K562 (cell line): Measurements from ENCODE around the gene TRMT1. TPM values are rescaled to one million over a fixed set of nuclear protein-coding genes. Genes with fewer than 3 reads are reported as not detected.

Experiments used
- BACH1 ChIP-seq: fragments of 200-800 bp; sonication (Bioruptor generic); IDR thresholded peaks from 2 replicates; pipeline ENCODE4 v1.6.1; 2016; ENCODE audit warnings: missing genetic modification characterization, missing compliant biosample characterization
- BRF2 ChIP-seq: IDR thresholded peaks from 3 replicates; pipeline ENCODE4 v1.6.1; 2011; ENCODE audit warnings: borderline replicate concordance, mild to moderate bottlenecking; ENCODE audit not compliant: insufficient read length, insufficient read depth
- CTCFL ChIP-seq: IDR thresholded peaks from 2 replicates; pipeline ENCODE4 v1.6.1; 2011; ENCODE audit warnings: borderline replicate concordance, low read depth, mild to moderate bottlenecking, moderate library complexity, low read length; ENCODE audit not compliant: insufficient read depth, poor library complexity, severe bottlenecking
- ELF1 ChIP-seq: fragments of 200-800 bp; sonication (Bioruptor generic); IDR thresholded peaks from 2 replicates; pipeline ENCODE4 v1.6.1; 2016; ENCODE audit warnings: missing genetic modification characterization, missing compliant biosample characterization
- HMBOX1 ChIP-seq: sonication (generic); IDR thresholded peaks from 2 replicates; pipeline ENCODE4 v1.6.1; 2016
- MAFG ChIP-seq: fragments of 450-650 bp; conservative IDR thresholded peaks from 2 replicates; pipeline ENCODE4 v1.6.1; 2016; ENCODE audit warnings: missing genetic modification characterization, missing compliant biosample characterization
- SETDB1 ChIP-seq: IDR thresholded peaks from one replicate; pipeline ENCODE4 v1.6.1; 2012; ENCODE audit warnings: low read length, control low read depth, inconsistent platforms
- ZC3H4 ChIP-seq: sonication (generic); formaldehyde crosslinking; IDR thresholded peaks from 2 replicates; pipeline ENCODE4 v1.9.0; 2021; ENCODE audit warnings: missing genetic modification reagents, borderline replicate concordance
- ZNF384 ChIP-seq: IDR thresholded peaks from 2 replicates; pipeline ENCODE4 v1.6.1; 2012; ENCODE audit warnings: low read depth, low read length, improper control_type of control experiment
- ZZZ3 ChIP-seq: fragments of 450-650 bp; IDR thresholded peaks from 2 replicates; pipeline ENCODE4 v1.6.1; 2016; ENCODE audit warnings: antibody characterized with exemption, mild to moderate bottlenecking, moderate library complexity
- polyA plus RNA-seq, 8 experiments: library from polyadenylated mRNA; depleted of rRNA in 4 of 8; stranded (reverse) in 5 of 8; unstranded in 3 of 8; fragments of >200 nt; fragmentation: Nextera tagmentation in 2 of 8; fragmentation: Illumina TruSeq in 1 of 8; extraction: Ambion mirVana in 2 of 8; extraction: Trizol in 1 of 8; gene quantifications; 2 replicates each; pipeline versions ENCODE4 v1.2.1 to v1.2.3, GENCODE V29; 2011 to 2014; ENCODE audit warnings: inconsistent platforms in 1 of 8, missing spikeins in 1 of 8
- total RNA-seq, 7 experiments: library from RNA; depleted of rRNA in 6 of 7; stranded (reverse); fragments of >200 nt in 6 of 7; fragmentation: Illumina TruSeq in 2 of 7; extraction: Trizol in 2 of 7; gene quantifications; 2 replicates each; pipeline versions ENCODE4 v1.2.1 to v1.2.3, GENCODE V29; 2011 to 2021; ENCODE audit warnings: low replicate concordance in 1 of 7
- TF ChIP-seq, protein P1 (sequence below), 2 experiments: fragments of 450-650 bp in 1 of 2; sonication (generic) in 1 of 2; formaldehyde crosslinking in 1 of 2; IDR thresholded peaks in 1 of 2; conservative IDR thresholded peaks in 1 of 2; 2 replicates each; pipeline versions ENCODE4 v1.6.1 to v1.8.1; 2016 to 2023; ENCODE audit warnings: mild to moderate bottlenecking in 2 of 2, moderate library complexity in 2 of 2, inconsistent platforms in 1 of 2, missing genetic modification reagents in 1 of 2
- TF ChIP-seq, protein P2 (sequence below), 2 experiments: fragments of 450-650 bp; conservative IDR thresholded peaks; 2 replicates each; pipeline ENCODE4 v1.6.1; 2017; ENCODE audit warnings: mild to moderate bottlenecking in 2 of 2, moderate library complexity in 2 of 2
- TF ChIP-seq, protein P3 (sequence below): sonication (generic); formaldehyde crosslinking; IDR thresholded peaks from 2 replicates; pipeline ENCODE4 v1.8.1; 2023; ENCODE audit warnings: mild to moderate bottlenecking, missing genetic modification reagents

The TRMT1 gene
- total and polyA plus RNA-seq, 9 of the 15 experiments (the other 6 are each of a cell fraction or from before 2014, with no cell fraction given), result 5.8 to 158 (median 54.3) TPM

DNA sequence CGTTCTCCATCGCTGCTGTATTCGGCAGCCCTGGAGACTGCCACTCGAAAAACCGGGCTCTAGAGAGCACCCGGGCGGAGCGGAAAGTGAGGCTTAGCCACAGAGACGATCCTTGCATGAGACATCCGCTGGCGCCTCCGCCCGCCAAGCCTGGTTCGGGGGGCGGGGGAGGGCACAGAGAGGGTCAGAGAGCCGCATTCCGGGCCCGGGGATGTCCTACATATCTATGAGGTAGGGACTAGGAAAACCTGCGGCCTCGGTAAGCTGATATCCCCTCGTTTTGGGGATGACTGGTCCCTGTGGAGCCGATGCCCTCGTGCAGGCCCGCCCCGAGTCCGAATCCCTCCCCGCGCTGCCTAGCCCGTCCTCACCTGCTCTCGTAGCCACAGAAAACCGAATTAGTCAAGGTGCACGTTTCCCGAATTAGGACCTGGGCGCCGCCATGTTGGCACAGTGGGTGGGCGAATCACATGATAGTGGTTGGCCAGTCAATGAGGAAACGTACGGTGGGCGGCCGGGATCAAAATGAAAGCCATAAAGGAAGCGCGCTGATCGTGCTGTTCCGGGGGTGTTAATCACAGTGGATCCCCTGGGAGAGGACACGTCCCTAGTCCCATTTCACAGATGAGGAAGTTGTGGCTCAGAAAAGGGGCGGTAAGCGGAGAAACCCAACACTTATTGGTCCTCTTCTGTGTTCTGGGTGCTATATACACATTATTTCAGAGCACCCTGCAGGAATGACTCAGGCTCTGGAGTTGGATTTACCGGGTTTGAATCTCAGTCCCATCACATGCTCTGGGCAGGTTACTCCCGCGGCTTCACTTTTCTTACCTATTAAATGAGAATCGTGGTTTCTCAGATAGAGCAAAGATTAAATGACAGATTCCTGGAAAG is at the start of gene TRMT1 (continued):
- TF ChIP-seq, protein P1, sequence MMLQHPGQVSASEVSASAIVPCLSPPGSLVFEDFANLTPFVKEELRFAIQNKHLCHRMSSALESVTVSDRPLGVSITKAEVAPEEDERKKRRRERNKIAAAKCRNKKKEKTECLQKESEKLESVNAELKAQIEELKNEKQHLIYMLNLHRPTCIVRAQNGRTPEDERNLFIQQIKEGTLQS (IDR thresholded peaks at IDR 0.05), result peak; percentile 59; the same call in 1 of the 2 replicates
- TF ChIP-seq, protein P1 (CRISPR knock-in tag; conservative IDR thresholded peaks at IDR 0.05), result no peak
- TF ChIP-seq ZZZ3 (no peak), SETDB1 (no peak), BACH1 (tag) (peak; percentile 41; the same call in 1 of the 2 replicates), CTCFL (no peak), MAFG (tag) (peak; percentile 86), ZC3H4 (CRISPR knock-in tag) (no peak), BRF2 (no peak), ELF1 (tag) (peak; percentile 85), HMBOX1 (peak; percentile 35), ZNF384 (no peak)
- TF ChIP-seq, protein P2, sequence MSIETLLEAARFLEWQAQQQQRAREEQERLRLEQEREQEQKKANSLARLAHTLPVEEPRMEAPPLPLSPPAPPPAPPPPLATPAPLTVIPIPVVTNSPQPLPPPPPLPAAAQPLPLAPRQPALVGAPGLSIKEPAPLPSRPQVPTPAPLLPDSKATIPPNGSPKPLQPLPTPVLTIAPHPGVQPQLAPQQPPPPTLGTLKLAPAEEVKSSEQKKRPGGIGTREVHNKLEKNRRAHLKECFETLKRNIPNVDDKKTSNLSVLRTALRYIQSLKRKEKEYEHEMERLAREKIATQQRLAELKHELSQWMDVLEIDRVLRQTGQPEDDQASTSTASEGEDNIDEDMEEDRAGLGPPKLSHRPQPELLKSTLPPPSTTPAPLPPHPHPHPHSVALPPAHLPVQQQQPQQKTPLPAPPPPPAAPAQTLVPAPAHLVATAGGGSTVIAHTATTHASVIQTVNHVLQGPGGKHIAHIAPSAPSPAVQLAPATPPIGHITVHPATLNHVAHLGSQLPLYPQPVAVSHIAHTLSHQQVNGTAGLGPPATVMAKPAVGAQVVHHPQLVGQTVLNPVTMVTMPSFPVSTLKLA (conservative IDR thresholded peaks at IDR 0.05), result peak; percentile 88 to 97
- TF ChIP-seq, protein P3, sequence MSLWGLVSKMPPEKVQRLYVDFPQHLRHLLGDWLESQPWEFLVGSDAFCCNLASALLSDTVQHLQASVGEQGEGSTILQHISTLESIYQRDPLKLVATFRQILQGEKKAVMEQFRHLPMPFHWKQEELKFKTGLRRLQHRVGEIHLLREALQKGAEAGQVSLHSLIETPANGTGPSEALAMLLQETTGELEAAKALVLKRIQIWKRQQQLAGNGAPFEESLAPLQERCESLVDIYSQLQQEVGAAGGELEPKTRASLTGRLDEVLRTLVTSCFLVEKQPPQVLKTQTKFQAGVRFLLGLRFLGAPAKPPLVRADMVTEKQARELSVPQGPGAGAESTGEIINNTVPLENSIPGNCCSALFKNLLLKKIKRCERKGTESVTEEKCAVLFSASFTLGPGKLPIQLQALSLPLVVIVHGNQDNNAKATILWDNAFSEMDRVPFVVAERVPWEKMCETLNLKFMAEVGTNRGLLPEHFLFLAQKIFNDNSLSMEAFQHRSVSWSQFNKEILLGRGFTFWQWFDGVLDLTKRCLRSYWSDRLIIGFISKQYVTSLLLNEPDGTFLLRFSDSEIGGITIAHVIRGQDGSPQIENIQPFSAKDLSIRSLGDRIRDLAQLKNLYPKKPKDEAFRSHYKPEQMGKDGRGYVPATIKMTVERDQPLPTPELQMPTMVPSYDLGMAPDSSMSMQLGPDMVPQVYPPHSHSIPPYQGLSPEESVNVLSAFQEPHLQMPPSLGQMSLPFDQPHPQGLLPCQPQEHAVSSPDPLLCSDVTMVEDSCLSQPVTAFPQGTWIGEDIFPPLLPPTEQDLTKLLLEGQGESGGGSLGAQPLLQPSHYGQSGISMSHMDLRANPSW (CRISPR knock-in tag), result no peak
